ENCODE data around the gene FAM227A. TPM values are rescaled to one million over a fixed set of nuclear protein-coding genes. Genes with fewer than 3 reads are reported as not detected.
A peak's percentile ranks its signal among the peaks of the same experiment; 100 is the strongest.

FAM227A gene
- total and polyA plus RNA-seq, 2 of the 13 experiments (the other 11 are each of a cell fraction or from before 2014, with no cell fraction given), result 1.0 to 1.5 TPM

DNA sequence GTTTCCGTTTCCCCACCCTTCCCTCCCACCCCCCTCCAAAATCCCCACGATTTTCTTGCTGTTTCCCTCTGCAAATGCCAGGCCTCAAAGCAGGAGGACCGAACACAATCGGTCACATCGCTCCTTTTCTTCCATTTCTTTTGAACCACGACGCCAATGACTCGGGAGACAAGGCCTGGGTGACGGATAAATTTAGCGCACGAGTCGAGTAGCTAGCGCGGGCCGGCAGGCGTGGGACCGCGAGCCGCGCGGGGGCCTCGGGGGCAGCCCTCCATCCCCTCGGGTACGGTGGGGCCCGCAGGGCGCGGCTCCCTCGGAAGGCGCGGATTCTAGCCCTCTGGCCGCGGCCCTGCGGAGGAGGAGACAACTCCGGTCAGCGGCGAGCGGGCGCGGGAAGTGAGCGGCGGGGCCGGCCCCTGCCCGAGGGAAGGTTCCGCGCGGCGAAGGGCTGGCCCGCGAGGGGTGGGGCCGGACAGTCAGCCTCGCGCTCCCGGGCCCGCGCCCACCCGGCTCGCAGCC lies 44.1 kb upstream of the FAM227A start (continued):
- TF ChIP-seq REL (CRISPR knock-in tag; conservative IDR thresholded peaks at IDR 0.05), result peak; percentile 1; the same call in 1 of the 2 replicates
- TF ChIP-seq PATZ1 (CRISPR knock-in tag; IDR thresholded peaks at IDR 0.05), result peak; percentile 23; the same call in 1 of the 2 replicates
- TF ChIP-seq ZNF451 (CRISPR knock-in tag; IDR thresholded peaks at IDR 0.05), result peak; percentile 82; the same call in 1 of the 2 replicates
- peak; percentile 20; the same call in 1 of the 2 replicates for TF ChIP-seq FLYWCH1 (CRISPR knock-in tag; IDR thresholded peaks at IDR 0.05)
- 0 out of 2 replicates have a peak, but pooled peaks have one; percentile 7 for TF ChIP-seq ZNF446 (CRISPR knock-in tag; IDR thresholded peaks at IDR 0.05)
- 0 out of 4 replicates have a peak, but pooled peaks of 1 of the 2 experiments have one; percentile 15 for TF ChIP-seq HMGXB4 (CRISPR knock-in tag; IDR thresholded peaks at IDR 0.05; ENCODE audit: borderline replicate concordance in 1 of 2, low read depth in 1 of 2)
- peak; percentile 11 for TF ChIP-seq HNRNPLL (IDR thresholded peaks at IDR 0.05; ENCODE audit: low read depth, low read length, poor library complexity, severe bottlenecking)
- TF ChIP-seq, protein P1, sequence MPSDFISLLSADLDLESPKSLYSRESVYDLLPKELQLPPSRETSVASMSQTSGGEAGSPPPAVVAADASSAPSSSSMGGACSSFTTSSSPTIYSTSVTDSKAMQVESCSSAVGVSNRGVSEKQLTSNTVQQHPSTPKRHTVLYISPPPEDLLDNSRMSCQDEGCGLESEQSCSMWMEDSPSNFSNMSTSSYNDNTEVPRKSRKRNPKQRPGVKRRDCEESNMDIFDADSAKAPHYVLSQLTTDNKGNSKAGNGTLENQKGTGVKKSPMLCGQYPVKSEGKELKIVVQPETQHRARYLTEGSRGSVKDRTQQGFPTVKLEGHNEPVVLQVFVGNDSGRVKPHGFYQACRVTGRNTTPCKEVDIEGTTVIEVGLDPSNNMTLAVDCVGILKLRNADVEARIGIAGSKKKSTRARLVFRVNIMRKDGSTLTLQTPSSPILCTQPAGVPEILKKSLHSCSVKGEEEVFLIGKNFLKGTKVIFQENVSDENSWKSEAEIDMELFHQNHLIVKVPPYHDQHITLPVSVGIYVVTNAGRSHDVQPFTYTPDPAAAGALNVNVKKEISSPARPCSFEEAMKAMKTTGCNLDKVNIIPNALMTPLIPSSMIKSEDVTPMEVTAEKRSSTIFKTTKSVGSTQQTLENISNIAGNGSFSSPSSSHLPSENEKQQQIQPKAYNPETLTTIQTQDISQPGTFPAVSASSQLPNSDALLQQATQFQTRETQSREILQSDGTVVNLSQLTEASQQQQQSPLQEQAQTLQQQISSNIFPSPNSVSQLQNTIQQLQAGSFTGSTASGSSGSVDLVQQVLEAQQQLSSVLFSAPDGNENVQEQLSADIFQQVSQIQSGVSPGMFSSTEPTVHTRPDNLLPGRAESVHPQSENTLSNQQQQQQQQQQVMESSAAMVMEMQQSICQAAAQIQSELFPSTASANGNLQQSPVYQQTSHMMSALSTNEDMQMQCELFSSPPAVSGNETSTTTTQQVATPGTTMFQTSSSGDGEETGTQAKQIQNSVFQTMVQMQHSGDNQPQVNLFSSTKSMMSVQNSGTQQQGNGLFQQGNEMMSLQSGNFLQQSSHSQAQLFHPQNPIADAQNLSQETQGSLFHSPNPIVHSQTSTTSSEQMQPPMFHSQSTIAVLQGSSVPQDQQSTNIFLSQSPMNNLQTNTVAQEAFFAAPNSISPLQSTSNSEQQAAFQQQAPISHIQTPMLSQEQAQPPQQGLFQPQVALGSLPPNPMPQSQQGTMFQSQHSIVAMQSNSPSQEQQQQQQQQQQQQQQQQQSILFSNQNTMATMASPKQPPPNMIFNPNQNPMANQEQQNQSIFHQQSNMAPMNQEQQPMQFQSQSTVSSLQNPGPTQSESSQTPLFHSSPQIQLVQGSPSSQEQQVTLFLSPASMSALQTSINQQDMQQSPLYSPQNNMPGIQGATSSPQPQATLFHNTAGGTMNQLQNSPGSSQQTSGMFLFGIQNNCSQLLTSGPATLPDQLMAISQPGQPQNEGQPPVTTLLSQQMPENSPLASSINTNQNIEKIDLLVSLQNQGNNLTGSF (CRISPR knock-in tag; IDR thresholded peaks at IDR 0.05), result peak; percentile 69; the same call in 1 of the 2 replicates
- TF ChIP-seq HOXA9 (CRISPR knock-in tag; IDR thresholded peaks at IDR 0.05; ENCODE audit: borderline replicate concordance), result 0 out of 2 replicates have a peak, but pooled peaks have one; percentile 18
- TF ChIP-seq MTERF4 (CRISPR knock-in tag; IDR thresholded peaks at IDR 0.05), result no peak; the same call in 1 of the 2 replicates
- 0 out of 2 replicates have a peak, but pooled peaks have one; percentile 3 for TF ChIP-seq KDM3A (CRISPR knock-in tag; IDR thresholded peaks at IDR 0.05; ENCODE audit: low read depth)
- TF ChIP-seq ZFP90 (CRISPR knock-in tag; IDR thresholded peaks at IDR 0.05; ENCODE audit: borderline replicate concordance), result peak; percentile 6; the same call in 1 of the 2 replicates
- TF ChIP-seq AFF4 (CRISPR knock-in tag; IDR thresholded peaks at IDR 0.05), result no peak

Data from HepG2 (cell line).